Measurements from ENCODE around the gene ABCA6. TPM values are rescaled to one million over a fixed set of nuclear protein-coding genes. Genes with fewer than 3 reads are reported as not detected.

The ABCA6 gene
- polyA plus RNA-seq, 1 donor (not counting 4 experiments of a cell fraction or from before 2014, with no cell fraction given): 0.14 TPM

- no peak for FAIRE-seq
- no peak for TF ChIP-seq EZH2 (IDR thresholded peaks at IDR 0.05; ENCODE audit: low read length)
- TF ChIP-seq CTCF (optimal IDR thresholded peaks at IDR 0.05 in 1 of 3, IDR thresholded peaks at IDR 0.05 in 1 of 3, conservative IDR thresholded peaks at IDR 0.05 in 1 of 3; ENCODE audit: extremely low read depth in 1 of 3, insufficient read depth in 2 of 3, low read length in 3 of 3): no peak
- no peak for DNase-seq (ENCODE audit: low read depth, low spot score)
- Histone ChIP-seq H3K9ac (ENCODE audit: control insufficient read depth, extremely low read depth, insufficient read depth, low read length) (no peak overlapping the region), H3K79me2 (ENCODE audit: control insufficient read depth, insufficient read depth, low read length) (no peaks in the 10 kb centered on the region), H3K4me2 (ENCODE audit: control insufficient read depth, extremely low read depth, insufficient read depth, low read depth, low read length) (no peak overlapping the region), H3K36me3 (ENCODE audit: control insufficient read depth in 2 of 2, extremely low read depth in 1 of 2, insufficient read depth in 2 of 2, low read length in 2 of 2) (no peaks in the 10 kb centered on the region), H2AFZ (ENCODE audit: control insufficient read depth, low read length) (no peak overlapping the region), H3K4me1 (ENCODE audit: control insufficient read depth, extremely low read depth, insufficient read depth, low read length) (no peaks in the 10 kb centered on the region), H3K27me3 (ENCODE audit: control insufficient read depth, extremely low read depth, insufficient read depth, low read length) (no peaks in the 10 kb centered on the region), H3K9me3 (ENCODE audit: control insufficient read depth, low read depth, low read length) (no peaks in the 10 kb centered on the region), H3K9me1 (ENCODE audit: control insufficient read depth, extremely low read depth, insufficient read depth, low read length) (no peaks in the 10 kb centered on the region), H3K4me3 (ENCODE audit: control insufficient read depth in 2 of 3, extremely low read depth in 1 of 3, insufficient read depth in 2 of 3, low read depth in 1 of 3, low read length in 3 of 3) (no peak overlapping the region), H3K27ac (ENCODE audit: control insufficient read depth, insufficient read depth, low read length) (no peak overlapping the region), H4K20me1 (ENCODE audit: control insufficient read depth, extremely low read depth, insufficient read depth, low read length) (no peaks in the 10 kb centered on the region)
- dilution Hi-C loops (cut with MboI; ENCODE audit: extremely low pct_ligation_motif_present, low sequenced_read_pairs): no loop called here
Measured at GRCh38 chr17:69144331-69145255, 2.9 kb upstream of the ABCA6 start.

- dilution Hi-C loops (cut with MboI; ENCODE audit: extremely low pct_ligation_motif_present, low sequenced_read_pairs): no loop called here
- no peak overlapping the region for H3K4me3 ChIP-seq (ENCODE audit: control insufficient read depth in 2 of 3, extremely low read depth in 1 of 3, insufficient read depth in 2 of 3, low read depth in 1 of 3, low read length in 3 of 3)
- H4K20me1 ChIP-seq (ENCODE audit: control insufficient read depth, extremely low read depth, insufficient read depth, low read length): no peaks in the 10 kb centered on the region
- no peaks in the 10 kb centered on the region for H3K27me3 ChIP-seq (ENCODE audit: control insufficient read depth, extremely low read depth, insufficient read depth, low read length)
- H3K9me1 ChIP-seq (ENCODE audit: control insufficient read depth, extremely low read depth, insufficient read depth, low read length): no peaks in the 10 kb centered on the region
- no peaks in the 10 kb centered on the region for H3K9me3 ChIP-seq (ENCODE audit: control insufficient read depth, low read depth, low read length)
- FAIRE-seq (no peak), DNase-seq (ENCODE audit: low read depth, low spot score) (no peak)
- TF ChIP-seq EZH2 (IDR thresholded peaks at IDR 0.05; ENCODE audit: low read length) (no peak), CTCF (optimal IDR thresholded peaks at IDR 0.05 in 1 of 3, IDR thresholded peaks at IDR 0.05 in 1 of 3, conservative IDR thresholded peaks at IDR 0.05 in 1 of 3; ENCODE audit: extremely low read depth in 1 of 3, insufficient read depth in 2 of 3, low read length in 3 of 3) (no peak)
- no peaks in the 10 kb centered on the region for H3K4me1 ChIP-seq (ENCODE audit: control insufficient read depth, extremely low read depth, insufficient read depth, low read length)
- H3K79me2 ChIP-seq (ENCODE audit: control insufficient read depth, insufficient read depth, low read length): no peaks in the 10 kb centered on the region
- no peak overlapping the region for H3K27ac ChIP-seq (ENCODE audit: control insufficient read depth, insufficient read depth, low read length)
- no peaks in the 10 kb centered on the region for H3K36me3 ChIP-seq (ENCODE audit: control insufficient read depth in 2 of 2, extremely low read depth in 1 of 2, insufficient read depth in 2 of 2, low read length in 2 of 2)
- no peak overlapping the region for H3K4me2 ChIP-seq (ENCODE audit: control insufficient read depth, extremely low read depth, insufficient read depth, low read depth, low read length)
- no peak overlapping the region for H2AFZ ChIP-seq (ENCODE audit: control insufficient read depth, low read length)
- H3K9ac ChIP-seq (ENCODE audit: control insufficient read depth, extremely low read depth, insufficient read depth, low read length): no peak overlapping the region
Measured at GRCh38 chr17:69143683-69144231, 2.1 kb upstream of the ABCA6 start.

Data from keratinocyte (primary cell).